Measurements from ENCODE around the gene NEU1. TPM values are rescaled to one million over a fixed set of nuclear protein-coding genes. Genes with fewer than 3 reads are reported as not detected.
A peak's percentile ranks its signal among the peaks of the same experiment; 100 is the strongest.
"Not testable (repeated sequence)": the region's sequence is repeated elsewhere in the genome, so short reads cannot be mapped to it uniquely, and the experiment has no call there.

NEU1 gene
- total RNA-seq, 4 donors from 2014 or later, result 13.6 to 23.6 (median 17.3) TPM

GRCh38 chr6:31850765-31851484, 11.7 kb downstream of the NEU1 start:
- Histone ChIP-seq H3K27ac (no peak overlapping the region), H3K36me3 (no peaks in the 10 kb centered on the region), H3K4me3 (no peak overlapping the region), H3K4me1 (no peaks in the 10 kb centered on the region), H3K27me3 (no peaks in the 10 kb centered on the region), H3K9me3 (no peaks in the 10 kb centered on the region)
- 100% methylated on average over 2 of the region's 2 CpGs for WGBS, 2 donors
- DNase-seq, result no peak
- intact Hi-C loops (cut with DNase I), result no loop called here
- TF ChIP-seq POLR2A (IDR thresholded peaks at IDR 0.05) (no peak), CTCF (IDR thresholded peaks at IDR 0.05) (no peak)

- 69 to 83% methylated on average over 2 of the region's 2 CpGs for WGBS, 2 donors
- Histone ChIP-seq H3K27me3 (no peaks in the 10 kb centered on the region), H3K9me3 (no peaks in the 10 kb centered on the region), H3K4me1 (no peaks in the 10 kb centered on the region), H3K27ac (no peak overlapping the region), H3K36me3 (no peaks in the 10 kb centered on the region), H3K4me3 (no peak overlapping the region)
- TF ChIP-seq POLR2A (IDR thresholded peaks at IDR 0.05), result no peak
- no peak for TF ChIP-seq CTCF (IDR thresholded peaks at IDR 0.05)
- intact Hi-C loops (cut with DNase I), result no loop called here
- no peak for DNase-seq
These were observed 15.2 kb downstream of the NEU1 start for GRCh38 chr6:31847276-31847978.

GRCh38 chr6:31844507-31844906, 18.1 kb downstream of the NEU1 start:
- intact Hi-C loops (cut with DNase I), result no loop called here
- DNase-seq, result no peak
- 94 to 96% methylated on average over 2 to 3 of the region's 3 CpGs for WGBS, 2 donors
- H3K27ac ChIP-seq, result no peak overlapping the region
- no peak overlapping the region for H3K4me3 ChIP-seq
- no peaks in the 10 kb centered on the region for H3K4me1 ChIP-seq
- no peaks in the 10 kb centered on the region for H3K27me3 ChIP-seq
- H3K9me3 ChIP-seq, result no peaks in the 10 kb centered on the region
- peaks cover 9 to 21% (median 16%) of the 10 kb centered on the region in 3 donors for H3K36me3 ChIP-seq
- TF ChIP-seq POLR2A (IDR thresholded peaks at IDR 0.05) (no peak), CTCF (IDR thresholded peaks at IDR 0.05) (no peak)

GRCh38 chr6:31842053-31842452, 20.6 kb downstream of the NEU1 start:
- TF ChIP-seq CTCF (IDR thresholded peaks at IDR 0.05) (no peak), POLR2A (IDR thresholded peaks at IDR 0.05) (no peak)

GRCh38 chr6:31839779-31840126, 22.9 kb downstream of the NEU1 start:
- H3K9me3 ChIP-seq, H3K27me3 ChIP-seq, H3K4me3 ChIP-seq, DNase-seq, H3K27ac ChIP-seq: not testable (repeated sequence)
- peaks cover 11 to 53% (median 35%) of the 10 kb centered on the region in 3 donors for H3K36me3 ChIP-seq
- H3K4me1 ChIP-seq, result peaks cover 16 to 41% (median 31%) of the 10 kb centered on the region in 3 donors
- intact Hi-C loops (cut with DNase I), result loop anchor here (10.0 kb wide), 2 partner anchors 105 to 155 kb away; partner anchors contain the start of genes CLIC1 and LY6G5C
- WGBS, 2 donors, result 83 to 85% methylated on average over 8 of the region's 8 CpGs

More at GRCh38 chr6:31842053-31842452, 20.6 kb downstream of the NEU1 start:
- no peaks in the 10 kb centered on the region for H3K27me3 ChIP-seq
- H3K36me3 ChIP-seq, result peaks cover 11 to 46% (median 34%) of the 10 kb centered on the region in 3 donors
- H3K4me3 ChIP-seq, result no peak overlapping the region
- H3K27ac ChIP-seq, result peak overlapping the region in 2 of 4 donors; percentile 25 to 29
- H3K4me1 ChIP-seq, result peaks cover 13 to 21% (median 16%) of the 10 kb centered on the region in 3 donors
- 54 to 66% methylated on average over 7 to 9 of the region's 9 CpGs for whole genome bisulfite sequencing, 2 donors
- H3K9me3 ChIP-seq, result no peaks in the 10 kb centered on the region
- DNase-seq, result no peak
- intact Hi-C loops (cut with DNase I), result no loop called here

Measured in esophagus squamous epithelium (tissue), 5 donors.